Central memory CD4-positive, alpha-beta T cell (primary cell): ENCODE measurements around the gene CCDC70.

Source experiments
- DNase-seq: peaks from one replicate; pipeline ENCODE4 v3.0.0; 2022

The CCDC70 gene

DNA sequence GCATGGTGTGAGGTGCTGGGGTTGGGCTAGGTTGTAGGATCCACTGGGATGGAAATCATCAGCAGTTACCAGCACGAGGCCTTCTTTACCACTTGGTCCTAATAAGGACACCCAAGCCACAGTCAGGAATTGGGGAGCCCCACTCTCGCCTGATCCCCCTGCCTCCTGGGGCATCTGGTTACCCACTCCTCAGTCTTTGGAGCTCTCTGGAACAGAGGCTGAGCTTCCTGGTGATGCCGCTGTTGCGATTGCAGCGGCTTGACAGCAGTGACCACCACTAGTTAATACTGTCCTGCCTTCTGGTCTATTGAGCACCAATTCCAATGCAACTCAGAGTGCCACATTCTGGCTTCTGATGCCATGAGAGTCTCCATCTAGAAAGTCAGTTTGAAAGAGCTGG, 30.2 kb upstream of the CCDC70 start:
- DNase-seq, result no peak

DNA sequence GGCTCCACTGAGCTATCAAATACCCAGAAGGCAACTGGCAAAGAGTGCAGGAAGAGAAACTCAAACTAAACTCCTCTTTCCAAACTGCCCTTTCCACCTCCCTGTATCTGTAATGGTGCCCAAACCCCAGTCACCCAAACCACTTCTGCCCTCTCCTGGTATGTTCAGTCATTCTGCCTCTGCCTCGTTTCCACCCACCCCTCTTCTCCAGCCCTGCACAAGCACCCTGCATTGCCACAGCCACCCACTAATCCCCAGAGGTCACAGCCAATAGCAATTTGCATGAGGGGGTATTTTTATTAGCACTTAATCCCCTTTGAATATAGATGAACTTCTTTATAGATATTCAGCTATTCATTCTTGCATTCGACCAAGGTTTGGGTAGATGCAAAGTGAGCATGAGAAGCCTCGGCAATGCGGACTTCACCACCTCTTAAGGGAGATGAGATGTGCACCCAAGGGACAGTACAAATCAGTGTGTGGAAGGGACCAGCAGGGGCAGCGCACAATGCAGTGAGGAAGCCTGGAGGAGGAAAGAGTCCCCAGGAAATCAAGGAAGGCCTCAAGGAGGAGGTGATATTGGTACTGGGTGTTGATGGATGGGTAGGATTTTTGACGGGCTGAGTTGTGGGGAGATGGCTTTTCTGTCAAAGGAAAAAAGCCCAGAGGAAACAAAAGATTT, 29.2 kb upstream of the CCDC70 start:
- DNase-seq, result peak; percentile 69

DNA sequence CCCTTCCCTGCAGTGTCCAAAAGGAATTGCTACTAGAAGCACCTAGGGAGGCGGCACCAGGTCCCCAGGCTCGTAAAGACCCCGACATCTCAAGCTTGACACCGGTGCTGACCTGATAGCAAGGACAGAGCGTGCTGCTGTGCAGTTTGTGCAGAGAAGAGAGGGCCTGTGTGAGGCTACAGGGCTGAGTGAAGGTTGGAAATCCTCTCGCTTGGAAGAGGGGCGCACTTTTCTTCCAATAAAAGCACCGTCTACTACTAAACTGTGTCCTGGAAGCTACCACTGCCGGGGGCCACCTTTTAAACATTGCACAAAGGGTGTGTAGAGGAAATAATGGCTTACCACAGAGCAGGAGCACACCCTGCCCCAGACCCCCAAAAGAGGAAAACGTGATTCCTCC, 27.8 kb upstream of the CCDC70 start:
- DNase-seq, result no peak

DNA sequence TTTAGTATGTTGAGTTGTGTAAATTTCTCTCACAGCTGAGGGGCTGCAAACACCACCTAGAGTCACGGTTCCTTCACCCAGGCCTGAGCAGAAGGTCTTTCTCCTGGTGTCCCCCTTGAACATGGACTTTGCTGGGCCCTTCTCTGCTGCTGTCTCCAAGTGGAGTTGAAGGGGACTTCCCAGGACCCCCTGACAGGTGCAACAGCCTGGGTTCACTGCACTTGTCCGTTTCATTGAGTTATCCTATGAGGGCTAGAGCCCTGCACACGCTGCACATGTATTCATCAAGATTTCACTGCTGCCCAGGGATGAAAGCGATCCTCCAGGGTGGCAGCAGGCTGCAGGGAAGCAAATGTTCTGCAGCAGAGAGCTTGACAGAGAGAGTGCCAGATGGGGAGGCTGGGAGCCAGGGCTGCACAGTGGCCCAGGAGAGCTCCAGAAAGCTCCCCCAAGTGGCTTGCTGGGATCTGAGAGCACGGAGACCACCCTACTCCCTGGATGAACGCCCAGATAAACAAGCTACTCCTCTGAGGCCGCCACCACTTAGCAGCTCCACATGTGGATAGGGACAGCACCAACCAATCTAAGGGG, 27.1 kb upstream of the CCDC70 start:
- DNase-seq, result no peak

DNA sequence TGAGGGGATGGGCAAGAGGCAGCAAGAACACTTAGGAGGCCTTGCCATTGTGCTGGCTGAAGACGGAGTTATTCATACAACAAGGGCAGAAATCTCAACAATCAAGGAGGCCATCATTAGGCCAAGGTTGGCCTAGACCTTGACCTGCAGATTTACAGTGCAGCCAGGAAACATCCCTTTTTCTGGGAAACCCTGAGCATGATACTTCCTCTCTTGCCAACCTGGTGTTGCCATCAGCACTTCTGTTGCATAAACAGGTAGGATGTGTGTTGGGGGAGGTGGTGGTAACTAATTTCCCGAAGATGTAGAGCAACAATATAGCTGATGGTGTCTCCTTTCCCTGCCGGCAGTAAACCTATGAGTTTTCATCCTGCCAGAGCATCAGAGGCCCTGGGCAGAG, 24.8 kb upstream of the CCDC70 start:
- DNase-seq, result no peak

DNA sequence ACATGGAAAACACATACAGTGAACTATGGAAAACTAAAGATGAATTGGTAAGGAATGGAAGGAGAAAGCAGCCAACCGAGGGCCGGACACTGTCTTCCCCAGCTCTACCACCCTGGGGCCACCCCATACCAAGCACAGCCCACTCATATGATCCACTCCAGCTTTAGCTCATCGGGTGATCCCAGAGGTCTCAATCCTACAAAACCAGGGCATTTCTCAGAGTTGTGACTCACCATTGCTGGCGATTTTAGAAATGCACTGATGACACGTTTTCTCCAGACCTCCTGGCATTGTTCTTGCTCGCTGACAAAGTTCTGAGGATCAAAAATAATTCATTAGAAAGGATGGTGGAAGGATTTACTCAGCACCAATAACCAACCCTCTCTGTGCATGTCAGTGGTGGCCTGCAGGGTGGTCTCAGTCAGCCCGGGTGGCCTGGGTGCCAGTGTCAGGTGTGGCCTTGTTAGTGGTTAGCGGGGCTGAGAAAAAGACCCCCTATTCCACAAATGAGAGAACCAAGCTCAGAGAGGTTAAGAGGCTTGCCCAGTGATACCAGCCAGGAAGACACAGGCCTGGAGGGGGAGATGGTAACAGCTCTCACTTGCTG, 23.4 kb upstream of the CCDC70 start:
- DNase-seq, result no peak

DNA sequence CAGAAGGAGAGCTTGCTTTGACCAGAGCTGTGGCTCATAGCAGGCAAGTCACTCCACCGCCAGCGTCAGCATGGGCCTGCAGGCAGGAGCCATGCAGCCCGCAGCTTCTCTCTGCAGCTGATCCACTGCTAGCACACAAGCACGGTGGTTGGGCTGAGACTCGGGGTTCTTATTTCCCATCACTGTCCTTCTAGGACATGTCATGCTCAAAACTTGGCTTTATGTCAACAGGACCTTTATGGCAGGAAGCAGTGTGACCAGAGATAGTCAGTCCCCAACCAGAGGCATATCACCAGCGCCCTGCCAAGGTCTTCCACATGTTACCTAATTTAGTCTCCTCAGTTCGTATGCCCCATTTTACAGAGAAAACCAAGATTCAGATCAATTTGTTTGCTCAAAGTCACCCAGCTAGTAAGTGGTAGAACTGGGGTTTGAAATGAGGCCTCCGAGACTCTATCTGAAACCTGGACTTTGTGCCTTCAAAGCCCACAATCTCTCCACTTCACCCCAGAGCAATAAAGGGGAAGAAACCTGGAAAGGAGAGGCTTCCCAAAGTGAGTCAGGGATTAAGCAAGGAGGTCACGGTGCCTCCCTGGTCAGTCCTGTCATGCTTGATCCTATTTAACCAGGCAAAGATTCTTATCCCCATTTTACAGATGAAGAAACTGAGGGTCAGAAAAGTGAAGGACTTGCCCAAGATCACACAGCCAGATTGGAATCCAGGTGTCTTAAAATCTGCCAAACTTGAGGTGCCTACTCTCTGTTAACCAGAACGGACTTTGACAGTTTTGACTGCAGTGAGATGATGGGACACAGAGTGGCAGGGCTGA, 21.8 kb upstream of the CCDC70 start:
- DNase-seq, result no peak

DNA sequence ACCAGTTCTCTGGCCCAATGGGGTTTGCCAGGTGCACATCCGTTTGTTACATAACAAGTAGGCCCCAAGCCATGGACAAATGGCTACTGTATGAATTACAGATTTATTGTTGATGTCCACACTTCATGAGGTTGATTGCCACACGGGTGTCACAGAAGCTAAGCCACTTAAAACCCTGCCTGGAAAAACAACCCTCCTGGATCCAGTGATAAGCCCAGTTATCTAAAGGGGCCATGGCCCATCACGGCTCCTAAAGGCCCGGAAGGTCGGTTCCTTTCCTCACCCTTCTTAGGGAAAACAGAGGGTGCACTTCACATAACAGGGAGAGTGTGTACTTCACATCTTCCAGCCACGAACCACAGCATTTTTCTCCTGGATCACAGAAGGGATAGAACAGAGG, 20.9 kb upstream of the CCDC70 start:
- DNase-seq, result no peak

DNA sequence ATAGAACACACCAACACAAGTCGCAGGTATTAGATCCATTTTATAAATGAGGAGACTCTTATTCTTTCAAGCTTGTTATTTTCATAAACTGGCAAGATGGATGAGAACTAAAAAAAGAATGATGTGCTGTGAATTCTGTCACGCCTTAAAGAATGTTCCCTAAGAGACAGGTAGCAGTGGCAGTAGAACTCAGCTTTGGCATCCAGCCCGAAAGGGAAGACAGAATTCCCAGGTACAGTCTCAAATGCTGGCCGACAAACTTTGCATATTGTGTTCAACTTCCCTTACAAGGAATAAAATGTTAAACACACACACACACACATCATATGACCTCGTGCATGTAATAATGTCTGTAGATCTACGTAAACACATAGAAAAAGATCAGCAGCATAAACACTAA, 20.0 kb upstream of the CCDC70 start:
- no peak for DNase-seq

DNA sequence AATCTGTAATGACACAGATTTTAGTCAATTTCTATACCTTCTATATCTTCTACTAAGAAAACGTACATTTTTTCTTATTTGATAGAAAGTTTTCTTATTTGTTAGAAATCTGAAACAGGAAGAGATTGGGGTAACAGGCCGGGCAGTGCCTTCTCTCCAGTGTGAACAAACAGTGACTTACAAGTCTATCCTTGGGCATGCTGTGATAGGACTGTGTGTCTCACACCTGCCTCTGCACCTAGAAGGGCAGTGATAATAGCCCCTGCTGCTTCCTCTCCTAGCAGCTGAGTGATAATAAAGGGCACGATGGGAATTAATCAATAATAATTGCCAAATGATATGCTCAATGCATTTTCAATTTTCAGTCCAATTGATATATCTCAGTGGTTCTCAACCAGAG, 18.2 kb upstream of the CCDC70 start:
- DNase-seq, result no peak

DNA sequence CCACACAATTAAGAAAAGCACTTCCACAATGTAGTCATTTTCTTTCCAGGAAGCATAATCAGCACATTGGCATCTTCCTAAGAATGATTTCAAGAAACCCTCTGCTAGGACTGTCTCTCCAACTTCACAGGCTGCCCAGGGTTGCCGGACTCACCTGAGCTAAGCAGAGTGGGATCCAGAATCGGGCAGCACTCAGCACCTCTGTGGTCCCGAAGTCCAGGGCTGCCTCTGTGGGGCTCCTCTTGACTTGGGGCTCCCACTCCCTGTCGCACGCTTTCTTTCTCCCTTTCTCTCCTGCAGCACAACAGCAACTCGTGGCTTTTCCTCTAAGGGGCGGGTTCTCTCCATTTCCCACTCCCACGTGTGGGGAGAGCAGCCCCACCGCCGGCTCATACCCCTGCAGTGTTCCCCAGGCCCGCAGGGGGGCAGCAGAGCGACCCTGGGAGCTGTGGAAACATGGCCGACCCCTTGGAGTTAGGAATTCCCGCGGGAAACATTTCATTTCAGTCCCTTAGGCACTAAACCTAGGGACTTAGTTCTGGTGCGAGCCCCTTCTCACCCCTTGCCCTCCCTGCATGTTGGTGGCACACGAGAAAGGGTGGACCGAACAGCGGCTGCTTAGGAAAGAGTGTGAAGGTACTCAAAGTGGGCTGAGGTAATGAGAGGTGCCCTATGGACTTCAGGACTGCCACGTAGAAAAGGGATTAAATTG, 16.8 kb upstream of the CCDC70 start, which contains the start of gene TMEM272:
TMEM272 (minus strand) TSS at position 316 of the 712 bp plus-strand sequence. CDS start 6,647 bp downstream, outside the sequence.
- peak; percentile 31 for DNase-seq

DNA sequence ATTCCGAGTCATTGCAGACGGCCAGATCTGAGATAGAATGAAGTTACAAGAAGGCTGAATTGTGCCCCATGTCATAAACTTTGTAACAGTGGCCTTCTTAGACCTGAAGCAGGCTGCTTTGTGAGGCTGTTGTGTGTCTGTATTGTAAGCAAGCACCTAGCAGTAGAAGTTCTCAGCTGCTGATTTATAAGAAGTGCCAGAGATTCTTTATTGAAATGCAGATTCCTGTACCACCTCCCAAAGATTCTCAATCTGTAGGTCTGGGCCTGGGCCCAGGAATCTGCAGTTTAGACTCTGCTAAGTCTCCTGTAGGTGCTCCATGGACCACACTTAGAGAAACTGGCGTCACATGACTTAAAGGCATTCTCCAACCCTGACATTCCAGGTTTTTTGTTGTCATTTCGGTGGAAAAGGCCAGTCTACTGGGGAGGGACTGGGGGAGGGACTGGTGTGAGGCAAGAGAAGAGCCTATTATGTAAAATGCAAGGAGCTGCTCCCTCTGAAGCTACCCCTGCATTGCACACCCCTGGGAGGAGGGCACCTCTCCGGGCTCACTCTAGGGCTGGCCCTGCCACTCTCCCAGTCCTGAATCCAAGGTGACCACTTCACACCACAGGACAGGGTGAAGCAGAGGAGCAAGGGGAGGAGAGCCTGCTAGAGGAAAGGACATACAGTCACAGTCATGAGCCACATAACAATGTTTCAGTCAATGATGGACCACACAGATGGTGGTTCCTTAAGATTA, 16.0 kb upstream of the CCDC70 start:
- DNase-seq, result no peak

DNA sequence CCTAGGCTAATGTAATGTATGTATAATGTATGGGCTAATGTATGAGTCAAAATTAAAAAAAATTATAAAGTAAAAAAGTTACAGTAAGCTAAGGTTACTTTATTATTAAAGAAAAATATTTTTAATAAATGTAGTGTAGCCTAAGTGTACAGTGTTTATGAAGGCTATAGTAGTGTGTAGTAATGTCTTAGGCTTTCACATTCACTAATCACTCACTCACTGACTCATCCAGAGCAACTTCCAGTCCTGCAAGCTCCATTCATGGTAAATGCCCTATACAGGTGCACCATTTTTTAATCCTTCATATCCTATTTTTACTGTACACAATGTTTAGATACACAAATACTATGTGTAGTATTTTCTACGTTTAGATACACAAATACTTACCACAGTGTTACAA, 15.0 kb upstream of the CCDC70 start:
- DNase-seq, result no peak

DNA sequence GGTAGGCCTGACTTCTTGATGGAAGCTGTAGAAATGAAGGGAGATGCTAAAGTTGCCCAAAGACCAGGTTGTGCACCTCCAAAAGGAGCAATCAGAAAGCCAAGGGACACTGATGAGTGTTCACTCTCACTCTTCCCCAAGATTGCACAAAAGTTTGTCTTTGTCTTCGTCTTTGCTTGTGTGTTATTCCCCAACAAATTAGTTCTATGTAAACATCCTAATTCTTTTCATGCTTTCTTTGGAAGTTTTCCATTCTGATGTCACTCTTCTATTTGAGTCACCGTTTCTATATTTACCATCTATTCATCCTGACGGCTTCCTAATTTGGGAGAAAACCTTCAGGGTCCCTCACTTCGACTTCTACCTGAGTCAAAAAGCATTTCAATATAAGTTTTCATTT, 13.1 kb upstream of the CCDC70 start:
- DNase-seq, result no peak

DNA sequence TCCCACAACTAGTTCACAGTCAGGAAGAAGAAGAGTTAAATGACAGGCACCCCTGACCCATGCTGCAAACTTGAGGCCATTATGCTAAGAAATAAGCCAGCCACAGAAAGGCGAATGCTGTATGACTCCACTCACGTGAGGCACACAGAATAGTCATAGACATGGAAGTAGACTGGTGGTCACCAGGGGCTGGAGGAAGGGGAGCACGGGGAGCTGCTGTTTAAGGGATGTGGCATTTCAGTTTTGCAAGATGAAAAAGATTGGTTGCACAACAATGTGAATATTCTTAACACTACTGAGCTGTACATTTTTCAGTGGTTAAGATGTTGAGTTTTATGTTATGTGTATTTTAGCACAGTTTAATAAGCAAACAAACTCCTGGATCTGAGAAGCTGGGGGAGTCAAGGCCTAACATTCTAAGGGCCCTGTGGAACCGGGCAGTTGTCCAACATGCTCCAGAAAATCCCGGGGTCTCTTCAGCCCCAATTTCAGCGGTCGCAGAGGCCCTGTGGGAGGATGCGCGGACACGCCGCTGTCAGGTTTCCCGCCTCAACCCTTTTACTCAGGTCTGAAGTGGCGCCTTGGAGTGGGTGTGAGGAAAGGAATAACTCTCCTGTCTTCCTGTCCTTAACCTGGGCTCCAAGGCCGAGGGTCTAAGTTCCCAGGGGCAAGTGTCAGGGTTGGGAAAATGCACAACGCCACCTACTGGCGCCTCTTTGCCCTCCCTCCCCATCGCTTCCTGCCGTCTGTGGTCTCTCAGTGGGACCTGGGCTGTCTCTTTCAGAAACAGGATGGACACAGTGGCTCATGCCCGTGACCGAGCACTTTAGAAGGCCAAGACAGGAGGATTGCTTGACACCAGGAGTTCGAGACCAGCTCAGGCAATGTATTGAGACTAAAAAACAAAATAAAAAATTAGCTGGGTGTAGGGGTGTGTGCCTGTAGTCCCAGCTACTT, 12.3 kb upstream of the CCDC70 start:
- no peak for DNase-seq

DNA sequence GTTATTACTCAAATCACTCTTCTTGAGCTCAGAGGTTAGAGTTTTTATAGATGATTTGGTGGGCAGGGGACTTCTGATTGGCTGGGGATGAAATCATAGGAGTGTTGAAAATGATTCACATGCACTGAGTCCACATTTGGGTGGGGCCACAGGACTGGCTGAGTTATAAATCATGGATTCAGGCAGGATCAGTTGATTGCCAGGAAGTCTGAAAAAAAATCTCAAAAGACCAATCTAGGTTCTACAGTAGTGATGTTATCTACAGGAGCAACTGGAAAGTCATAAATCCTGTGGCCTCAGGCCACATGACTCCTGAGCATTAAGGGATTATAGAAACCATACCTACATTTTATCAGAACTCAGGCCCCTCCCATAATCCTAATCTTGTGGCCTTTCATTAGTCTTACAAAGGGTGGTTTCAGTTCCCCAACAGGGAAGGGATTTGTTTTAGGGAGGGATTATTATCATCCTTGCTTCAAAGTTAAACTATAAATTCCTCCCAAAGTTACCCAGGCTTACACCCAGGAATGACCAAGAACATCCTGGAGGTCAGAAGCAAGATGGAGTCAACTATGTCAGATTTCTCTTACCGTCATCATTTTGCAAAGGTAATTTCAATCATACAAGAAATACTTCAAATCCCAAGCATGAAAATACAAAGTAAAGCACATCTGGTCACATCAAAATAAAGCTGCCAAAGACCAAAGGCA, 5.6 kb upstream of the CCDC70 start:
- no peak for DNase-seq

DNA sequence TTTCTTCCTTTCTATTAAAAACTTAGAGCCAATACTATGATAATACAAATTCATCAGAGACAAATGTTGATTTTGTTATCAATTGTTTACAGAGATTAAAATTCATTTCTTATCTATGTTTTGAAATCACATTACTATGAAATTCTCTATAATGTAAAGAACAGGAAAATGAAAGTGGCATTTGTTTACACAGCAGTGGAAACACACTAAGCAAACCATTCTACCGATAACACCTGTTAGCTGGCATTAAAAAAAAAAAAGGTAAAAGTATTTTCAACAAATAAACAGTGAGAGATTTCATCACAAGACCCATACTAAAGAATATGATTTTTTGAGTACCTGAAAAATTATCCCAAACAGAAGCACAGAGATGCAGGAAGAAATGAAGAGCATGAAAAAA, 4.8 kb upstream of the CCDC70 start:
- DNase-seq, result no peak

DNA sequence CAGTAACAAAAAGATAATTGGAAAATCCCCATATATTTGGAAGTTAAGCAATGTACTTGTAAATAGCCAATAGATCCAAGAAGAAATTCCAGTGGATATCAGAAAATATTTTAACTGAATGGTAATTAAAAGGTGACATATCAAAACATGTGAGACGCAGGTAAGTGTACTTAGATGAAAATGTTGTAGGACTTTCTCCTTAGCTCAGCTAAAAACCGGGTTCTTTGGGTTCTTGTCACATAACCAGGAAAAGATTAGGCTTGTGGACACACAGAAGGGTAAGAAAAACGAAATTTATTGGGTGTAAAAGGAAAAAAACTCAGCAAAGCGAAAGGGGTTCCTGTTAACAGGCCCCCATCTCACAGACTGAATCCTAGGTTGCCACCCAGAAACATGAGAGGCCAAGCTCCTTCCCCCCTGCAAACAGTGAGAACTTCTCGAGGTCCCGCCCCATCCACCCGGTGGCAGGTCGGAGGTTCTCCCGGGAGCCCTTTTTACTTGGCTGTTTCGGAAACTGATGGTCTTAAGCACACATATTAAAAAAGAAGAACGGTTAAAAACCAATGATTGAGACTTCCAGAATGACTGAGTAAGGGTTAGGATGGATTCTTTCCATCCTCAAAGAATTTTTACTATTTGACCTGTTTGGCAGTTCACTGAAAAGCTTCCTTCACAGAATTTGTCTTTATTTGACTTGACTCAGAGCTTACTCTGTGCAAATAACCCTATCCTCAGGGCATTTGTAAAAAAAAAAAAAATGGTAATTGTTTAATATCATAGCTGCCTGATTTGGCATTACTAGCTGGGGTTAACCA, 3.1 kb upstream of the CCDC70 start:
- DNase-seq, result no peak

DNA sequence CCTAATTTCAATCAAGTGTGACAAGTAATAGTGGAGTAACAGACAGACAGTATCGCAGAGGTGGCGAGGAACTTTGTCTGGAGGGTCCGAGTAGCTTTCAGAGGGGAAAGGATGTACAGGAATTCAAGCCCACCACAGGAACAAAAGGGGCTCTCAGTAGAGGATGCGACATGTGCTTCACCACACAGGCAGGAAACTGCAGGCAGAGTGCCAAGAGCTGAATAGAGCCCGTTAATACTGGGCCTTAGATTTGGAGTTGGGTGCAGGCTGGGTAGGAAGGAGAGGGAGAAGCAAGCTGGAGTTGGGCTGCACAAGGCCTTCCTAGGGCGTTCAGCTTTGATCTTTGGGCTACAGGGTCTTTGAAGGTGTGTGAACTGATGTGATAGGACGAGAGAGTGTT, 1.2 kb downstream of the CCDC70 start:
- no peak for DNase-seq
